WTC11 (cell line): ENCODE results near the gene NUB1.

Source experiments
- ARID4B ChIP-seq: sonication (generic); formaldehyde crosslinking; IDR thresholded peaks from 2 replicates; pipeline ENCODE4 v1.8.0; 2023; ENCODE audit warnings: missing genetic modification reagents, mild to moderate bottlenecking, borderline replicate concordance
- CBFB ChIP-seq: sonication (generic); formaldehyde crosslinking; IDR thresholded peaks from 2 replicates; pipeline ENCODE4 v1.8.1; 2022; ENCODE audit warnings: mild to moderate bottlenecking, low read depth, missing genetic modification reagents
- CTCF ChIP-seq: fragments of 200-600 bp; IDR thresholded peaks from 2 replicates; pipeline ENCODE4 v1.8.0; 2022; ENCODE audit warnings: antibody characterized with exemption
- E2F1 ChIP-seq: sonication (generic); formaldehyde crosslinking; IDR thresholded peaks from 2 replicates; pipeline ENCODE4 v1.8.0; 2022; ENCODE audit warnings: mild to moderate bottlenecking, missing genetic modification reagents
- ESRRA ChIP-seq: sonication (generic); formaldehyde crosslinking; IDR thresholded peaks from 2 replicates; pipeline ENCODE4 v1.8.1; 2022; ENCODE audit warnings: mild to moderate bottlenecking, missing genetic modification reagents, borderline replicate concordance
- ETV6 ChIP-seq: sonication (generic); formaldehyde crosslinking; IDR thresholded peaks from 2 replicates; pipeline ENCODE4 v1.8.1; 2022; ENCODE audit warnings: mild to moderate bottlenecking, missing genetic modification reagents
- FOXP4 ChIP-seq: sonication (generic); formaldehyde crosslinking; IDR thresholded peaks from 2 replicates; pipeline ENCODE4 v1.8.0; 2022; ENCODE audit warnings: mild to moderate bottlenecking, missing genetic modification reagents
- KAT7 ChIP-seq: sonication (generic); formaldehyde crosslinking; IDR thresholded peaks from 2 replicates; pipeline ENCODE4 v1.8.1; 2023; ENCODE audit warnings: missing genetic modification reagents, mild to moderate bottlenecking, borderline replicate concordance
- NR3C1 ChIP-seq: sonication (generic); formaldehyde crosslinking; conservative IDR thresholded peaks from 2 replicates; pipeline ENCODE4 v1.8.1; 2023; ENCODE audit warnings: low read depth, mild to moderate bottlenecking, missing genetic modification reagents
- SMAD4 ChIP-seq: sonication (generic); formaldehyde crosslinking; IDR thresholded peaks from 2 replicates; pipeline ENCODE4 v1.8.0; 2022; ENCODE audit warnings: mild to moderate bottlenecking, missing genetic modification reagents
- SP1 ChIP-seq: sonication (generic); formaldehyde crosslinking; conservative IDR thresholded peaks from 2 replicates; pipeline ENCODE4 v1.8.1; 2022; ENCODE audit warnings: missing genetic modification reagents
- ZNF219 ChIP-seq: sonication (generic); formaldehyde crosslinking; IDR thresholded peaks from 2 replicates; pipeline ENCODE4 v1.8.0; 2023; ENCODE audit warnings: missing genetic modification reagents, mild to moderate bottlenecking, borderline replicate concordance
- TF ChIP-seq, protein P1 (sequence below): sonication (generic); formaldehyde crosslinking; IDR thresholded peaks from 2 replicates; pipeline ENCODE4 v1.8.1; 2023; ENCODE audit warnings: mild to moderate bottlenecking, missing genetic modification reagents, moderate library complexity
- TF ChIP-seq, protein P2 (sequence below): sonication (generic); formaldehyde crosslinking; IDR thresholded peaks from 2 replicates; pipeline ENCODE4 v1.8.0; 2023; ENCODE audit warnings: mild to moderate bottlenecking, missing genetic modification reagents

DNA sequence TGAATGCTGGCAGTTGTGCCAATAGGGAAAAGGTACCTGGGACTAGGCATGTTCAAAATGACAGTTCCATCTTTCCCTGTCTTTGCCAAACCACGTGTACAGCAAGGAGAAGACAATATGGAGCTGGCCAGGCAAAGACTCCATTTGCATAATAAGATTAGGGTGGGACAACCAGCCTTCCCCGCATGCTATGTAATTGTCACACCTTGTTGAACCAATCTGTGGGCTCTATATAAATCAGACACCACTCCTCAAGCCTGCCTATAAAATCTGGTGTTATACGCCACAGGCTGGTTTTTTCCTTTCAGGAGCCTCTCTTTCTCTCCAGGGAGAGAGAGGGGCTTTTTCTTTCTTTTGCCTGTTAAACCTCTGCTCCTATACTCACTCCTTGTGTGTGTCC lies 11.0 kb upstream of the NUB1 start:
- TF ChIP-seq CTCF (no peak), SMAD4 (CRISPR knock-in tag) (no peak), ESRRA (CRISPR knock-in tag) (no peak), NR3C1 (CRISPR knock-in tag) (no peak), CBFB (no peak), ARID4B (CRISPR knock-in tag) (no peak), KAT7 (CRISPR knock-in tag) (no peak), E2F1 (CRISPR knock-in tag) (no peak), ETV6 (CRISPR knock-in tag) (no peak), ZNF219 (no peak), SP1 (CRISPR knock-in tag) (no peak), FOXP4 (no peak)
- TF ChIP-seq, protein P1, sequence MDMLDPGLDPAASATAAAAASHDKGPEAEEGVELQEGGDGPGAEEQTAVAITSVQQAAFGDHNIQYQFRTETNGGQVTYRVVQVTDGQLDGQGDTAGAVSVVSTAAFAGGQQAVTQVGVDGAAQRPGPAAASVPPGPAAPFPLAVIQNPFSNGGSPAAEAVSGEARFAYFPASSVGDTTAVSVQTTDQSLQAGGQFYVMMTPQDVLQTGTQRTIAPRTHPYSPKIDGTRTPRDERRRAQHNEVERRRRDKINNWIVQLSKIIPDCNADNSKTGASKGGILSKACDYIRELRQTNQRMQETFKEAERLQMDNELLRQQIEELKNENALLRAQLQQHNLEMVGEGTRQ (CRISPR knock-in tag): no peak
- TF ChIP-seq, protein P2, sequence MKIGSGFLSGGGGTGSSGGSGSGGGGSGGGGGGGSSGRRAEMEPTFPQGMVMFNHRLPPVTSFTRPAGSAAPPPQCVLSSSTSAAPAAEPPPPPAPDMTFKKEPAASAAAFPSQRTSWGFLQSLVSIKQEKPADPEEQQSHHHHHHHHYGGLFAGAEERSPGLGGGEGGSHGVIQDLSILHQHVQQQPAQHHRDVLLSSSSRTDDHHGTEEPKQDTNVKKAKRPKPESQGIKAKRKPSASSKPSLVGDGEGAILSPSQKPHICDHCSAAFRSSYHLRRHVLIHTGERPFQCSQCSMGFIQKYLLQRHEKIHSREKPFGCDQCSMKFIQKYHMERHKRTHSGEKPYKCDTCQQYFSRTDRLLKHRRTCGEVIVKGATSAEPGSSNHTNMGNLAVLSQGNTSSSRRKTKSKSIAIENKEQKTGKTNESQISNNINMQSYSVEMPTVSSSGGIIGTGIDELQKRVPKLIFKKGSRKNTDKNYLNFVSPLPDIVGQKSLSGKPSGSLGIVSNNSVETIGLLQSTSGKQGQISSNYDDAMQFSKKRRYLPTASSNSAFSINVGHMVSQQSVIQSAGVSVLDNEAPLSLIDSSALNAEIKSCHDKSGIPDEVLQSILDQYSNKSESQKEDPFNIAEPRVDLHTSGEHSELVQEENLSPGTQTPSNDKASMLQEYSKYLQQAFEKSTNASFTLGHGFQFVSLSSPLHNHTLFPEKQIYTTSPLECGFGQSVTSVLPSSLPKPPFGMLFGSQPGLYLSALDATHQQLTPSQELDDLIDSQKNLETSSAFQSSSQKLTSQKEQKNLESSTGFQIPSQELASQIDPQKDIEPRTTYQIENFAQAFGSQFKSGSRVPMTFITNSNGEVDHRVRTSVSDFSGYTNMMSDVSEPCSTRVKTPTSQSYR (CRISPR knock-in tag): no peak
